Peyer's patch (tissue), 4 donors: ENCODE data around the gene UMODL1.

ENCODE experiments used
- POLR2A ChIP-seq, 2 donors: fragments of 450-650 bp; IDR thresholded peaks; one replicate each; pipeline ENCODE4 v1.5.1; 2017; ENCODE audit warnings: antibody characterized with exemption in 2 of 2, mild to moderate bottlenecking in 2 of 2, moderate library complexity in 2 of 2
- TF ChIP-seq, protein P1 (sequence below), 6 experiments: fragments of 450-650 bp in 4 of 6; fragments of 200-600 bp in 2 of 6; sonication (generic) in 1 of 6; IDR thresholded peaks; one replicate each; pipeline ENCODE4 v1.5.1; 2017 to 2019; ENCODE audit warnings: antibody characterized with exemption in 6 of 6, mild to moderate bottlenecking in 3 of 6, moderate library complexity in 1 of 6

DNA sequence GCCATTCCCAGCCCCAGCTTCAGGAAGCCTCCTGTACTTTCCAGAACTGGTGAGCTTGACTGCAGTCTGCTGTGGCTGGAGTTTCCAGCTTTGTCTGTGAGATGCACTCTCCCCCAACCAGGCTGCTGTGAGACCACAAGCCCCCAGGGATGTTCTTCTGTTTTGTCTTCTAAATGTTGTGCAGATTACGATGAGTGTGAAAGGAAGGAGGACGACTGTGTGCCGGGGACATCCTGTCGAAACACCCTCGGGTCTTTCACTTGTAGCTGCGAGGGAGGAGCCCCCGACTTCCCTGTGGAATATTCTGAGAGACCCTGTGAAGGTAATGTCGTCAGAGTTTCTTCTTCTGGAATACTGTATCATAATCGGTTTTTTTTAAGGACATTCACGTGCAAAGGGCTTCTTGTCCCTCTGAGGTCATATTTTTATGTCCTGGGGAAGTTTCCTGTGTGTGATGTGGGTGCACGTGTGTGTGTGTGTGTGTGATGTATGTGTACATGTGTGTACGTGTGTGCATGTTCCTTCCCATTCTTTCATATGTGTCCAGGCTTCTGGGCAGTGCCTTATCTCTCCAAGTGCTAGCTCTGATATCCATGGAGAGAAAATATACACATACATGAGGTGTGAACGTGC, 49.9 kb downstream of the UMODL1 start:
- TF ChIP-seq, protein P1, sequence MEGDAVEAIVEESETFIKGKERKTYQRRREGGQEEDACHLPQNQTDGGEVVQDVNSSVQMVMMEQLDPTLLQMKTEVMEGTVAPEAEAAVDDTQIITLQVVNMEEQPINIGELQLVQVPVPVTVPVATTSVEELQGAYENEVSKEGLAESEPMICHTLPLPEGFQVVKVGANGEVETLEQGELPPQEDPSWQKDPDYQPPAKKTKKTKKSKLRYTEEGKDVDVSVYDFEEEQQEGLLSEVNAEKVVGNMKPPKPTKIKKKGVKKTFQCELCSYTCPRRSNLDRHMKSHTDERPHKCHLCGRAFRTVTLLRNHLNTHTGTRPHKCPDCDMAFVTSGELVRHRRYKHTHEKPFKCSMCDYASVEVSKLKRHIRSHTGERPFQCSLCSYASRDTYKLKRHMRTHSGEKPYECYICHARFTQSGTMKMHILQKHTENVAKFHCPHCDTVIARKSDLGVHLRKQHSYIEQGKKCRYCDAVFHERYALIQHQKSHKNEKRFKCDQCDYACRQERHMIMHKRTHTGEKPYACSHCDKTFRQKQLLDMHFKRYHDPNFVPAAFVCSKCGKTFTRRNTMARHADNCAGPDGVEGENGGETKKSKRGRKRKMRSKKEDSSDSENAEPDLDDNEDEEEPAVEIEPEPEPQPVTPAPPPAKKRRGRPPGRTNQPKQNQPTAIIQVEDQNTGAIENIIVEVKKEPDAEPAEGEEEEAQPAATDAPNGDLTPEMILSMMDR (IDR thresholded peaks at IDR 0.05) = no peak
- TF ChIP-seq POLR2A (IDR thresholded peaks at IDR 0.05) = no peak
